Smooth muscle cell (in vitro differentiated cells): Measurements from ENCODE around the gene LRRC59. TPM values are rescaled to one million over a fixed set of nuclear protein-coding genes. Genes with fewer than 3 reads are reported as not detected.

Source experiments
- DNase-seq: peaks from one replicate; lab custom pipeline; 2025; ENCODE audit not compliant: unreplicated experiment; lab: John Stamatoyannopoulos, UW
- H2AFZ ChIP-seq: fragments of 200-600 bp; sonication (generic); 2 replicates; pipeline ENCODE4 v1.6.0; 2016; ENCODE audit warnings: antibody characterized with exemption, low read depth, mild to moderate bottlenecking
- H3F3A ChIP-seq: fragments of 200-600 bp; sonication (generic); 2 replicates; pipeline ENCODE4 v1.6.0; 2017; ENCODE audit warnings: antibody characterized with exemption, low read depth
- H3K27ac ChIP-seq: fragments of 200-600 bp; sonication (generic); 2 replicates; pipeline ENCODE4 v1.5.1; 2016; ENCODE audit warnings: low read depth, mild to moderate bottlenecking
- H3K27me3 ChIP-seq: fragments of 200-600 bp; sonication (generic); 2 replicates; pipeline ENCODE4 v1.6.1; 2016; ENCODE audit warnings: low read depth, mild to moderate bottlenecking
- H3K36me3 ChIP-seq: fragments of 200-600 bp; sonication (generic); 2 replicates; pipeline ENCODE4 v1.5.1; 2016; ENCODE audit warnings: low read depth
- H3K4me1 ChIP-seq: fragments of 200-600 bp; sonication (generic); 2 replicates; pipeline ENCODE4 v1.5.1; 2016; ENCODE audit warnings: low read depth
- H3K4me2 ChIP-seq: fragments of 200-600 bp; sonication (generic); 2 replicates; pipeline ENCODE4 v1.6.0; 2016; ENCODE audit warnings: mild to moderate bottlenecking
- H3K4me3 ChIP-seq: fragments of 200-600 bp; sonication (generic); 2 replicates; pipeline ENCODE4 v1.5.1; 2016; ENCODE audit warnings: mild to moderate bottlenecking
- H3K79me2 ChIP-seq: fragments of 200-600 bp; sonication (generic); 2 replicates; pipeline ENCODE4 v1.6.0; 2016; ENCODE audit warnings: low read depth, mild to moderate bottlenecking
- H3K9ac ChIP-seq: fragments of 200-600 bp; sonication (generic); 2 replicates; pipeline ENCODE4 v1.6.0; 2016; ENCODE audit warnings: low read depth
- H3K9me3 ChIP-seq: fragments of 200-600 bp; sonication (generic); replicated peaks from 2 replicates; pipeline ENCODE4 v1.5.1; 2016; ENCODE audit warnings: low read depth
- H4K20me1 ChIP-seq: fragments of 200-600 bp; sonication (generic); 2 replicates; pipeline ENCODE4 v1.6.0; 2016; ENCODE audit warnings: low read depth
- whole genome bisulfite sequencing: methylation state at CpG from one replicate; pipeline ENCODE4 v1.1.7; 2016; ENCODE audit warnings: low lambda C conversion rate; 5-methylcytosine and 5-hydroxymethylcytosine counted together
- polyA plus RNA-seq: library from polyadenylated mRNA; unstranded; fragments of >200 nt; fragmentation: Nextera tagmentation; extraction: Ambion mirVana; gene quantifications from 2 replicates; pipeline ENCODE4 v1.2.1, GENCODE V29; 2016
- total RNA-seq: library from RNA; depleted of rRNA; stranded (reverse); fragments of >200 nt; gene quantifications from 2 replicates; pipeline ENCODE4 v1.2.3, GENCODE V29; 2014
- TF ChIP-seq, protein P1 (sequence below): fragments of 200-600 bp; sonication (generic); IDR thresholded peaks from 2 replicates; pipeline ENCODE4 v1.5.1; 2017; ENCODE audit warnings: borderline replicate concordance, mild to moderate bottlenecking, antibody characterized with exemption; ENCODE audit not compliant: insufficient read depth, poor library complexity, severe bottlenecking

LRRC59 gene
- total and polyA plus RNA-seq, 2 experiments from 2014 or later: 160 to 161 TPM

DNA sequence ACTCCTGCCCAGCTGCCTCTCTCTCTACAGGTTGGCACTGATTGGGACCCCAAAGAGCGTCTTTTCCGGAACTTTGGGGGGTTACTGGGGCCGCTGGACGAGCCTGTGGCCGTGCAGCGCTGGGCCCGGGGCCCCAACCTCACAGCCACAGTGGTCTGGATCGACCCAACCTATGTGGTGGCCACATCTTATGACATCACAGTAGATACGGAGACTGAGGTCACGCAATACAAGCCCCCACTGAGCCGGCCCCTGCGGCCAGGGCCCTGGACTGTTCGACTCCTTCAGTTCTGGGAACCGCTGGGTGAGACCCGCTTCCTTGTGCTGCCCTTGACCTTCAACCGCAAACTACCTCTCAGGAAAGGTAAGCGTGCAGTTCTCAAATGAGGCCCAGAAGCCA is 39.1 kb downstream of the LRRC59 start:
- no peak overlapping the region for H2AFZ ChIP-seq
- no peak for DNase-seq
- peaks cover 12% of the 10 kb centered on the region for H4K20me1 ChIP-seq
- WGBS: over 99% methylated on average over 17 of the region's 17 CpGs
- H3K4me2 ChIP-seq: no peak overlapping the region
- no peak overlapping the region for H3K9ac ChIP-seq
- H3K79me2 ChIP-seq: no peaks in the 10 kb centered on the region
- no peaks in the 10 kb centered on the region for H3K36me3 ChIP-seq
- H3F3A ChIP-seq: peaks cover 9% of the 10 kb centered on the region
- H3K4me1 ChIP-seq: peaks cover 3% of the 10 kb centered on the region
- no peaks in the 10 kb centered on the region for H3K9me3 ChIP-seq
- TF ChIP-seq, protein P1, sequence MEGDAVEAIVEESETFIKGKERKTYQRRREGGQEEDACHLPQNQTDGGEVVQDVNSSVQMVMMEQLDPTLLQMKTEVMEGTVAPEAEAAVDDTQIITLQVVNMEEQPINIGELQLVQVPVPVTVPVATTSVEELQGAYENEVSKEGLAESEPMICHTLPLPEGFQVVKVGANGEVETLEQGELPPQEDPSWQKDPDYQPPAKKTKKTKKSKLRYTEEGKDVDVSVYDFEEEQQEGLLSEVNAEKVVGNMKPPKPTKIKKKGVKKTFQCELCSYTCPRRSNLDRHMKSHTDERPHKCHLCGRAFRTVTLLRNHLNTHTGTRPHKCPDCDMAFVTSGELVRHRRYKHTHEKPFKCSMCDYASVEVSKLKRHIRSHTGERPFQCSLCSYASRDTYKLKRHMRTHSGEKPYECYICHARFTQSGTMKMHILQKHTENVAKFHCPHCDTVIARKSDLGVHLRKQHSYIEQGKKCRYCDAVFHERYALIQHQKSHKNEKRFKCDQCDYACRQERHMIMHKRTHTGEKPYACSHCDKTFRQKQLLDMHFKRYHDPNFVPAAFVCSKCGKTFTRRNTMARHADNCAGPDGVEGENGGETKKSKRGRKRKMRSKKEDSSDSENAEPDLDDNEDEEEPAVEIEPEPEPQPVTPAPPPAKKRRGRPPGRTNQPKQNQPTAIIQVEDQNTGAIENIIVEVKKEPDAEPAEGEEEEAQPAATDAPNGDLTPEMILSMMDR: no peak
- H3K27me3 ChIP-seq: no peaks in the 10 kb centered on the region
- H3K4me3 ChIP-seq: no peak overlapping the region
- H3K27ac ChIP-seq: no peak overlapping the region

DNA sequence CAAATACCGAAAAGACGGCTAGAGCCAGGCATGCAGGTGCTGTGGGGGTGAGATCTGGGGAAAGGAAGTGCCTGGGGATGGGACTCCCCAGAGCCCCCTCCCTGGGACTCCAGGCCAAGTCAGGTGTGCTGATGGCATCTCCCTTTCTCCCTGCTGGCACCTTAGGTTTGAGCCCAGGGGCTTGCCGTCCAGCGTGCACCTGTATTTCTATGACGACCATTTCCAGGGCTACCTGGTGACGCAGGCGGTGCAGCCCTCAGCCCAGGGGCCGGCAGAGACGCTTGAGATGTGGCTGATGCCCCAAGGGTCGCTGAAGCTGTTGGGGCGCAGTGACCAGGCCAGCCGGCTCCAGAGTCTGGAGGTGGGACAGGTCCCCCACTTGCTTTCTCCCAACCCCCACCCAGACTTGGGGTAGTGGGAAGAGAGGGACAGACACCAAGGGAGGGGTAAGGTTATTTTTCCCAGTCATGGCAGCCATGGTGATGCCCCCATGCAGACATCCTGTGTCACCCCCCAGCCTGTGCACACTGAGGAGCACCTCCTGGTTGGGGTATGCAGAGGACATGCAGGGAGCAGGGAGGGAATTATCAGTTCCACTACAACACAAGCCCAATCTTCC is 40.3 kb downstream of the LRRC59 start:
- DNase-seq: no peak
- Histone ChIP-seq H3K4me2 (no peak overlapping the region), H2AFZ (no peak overlapping the region), H3K27me3 (no peaks in the 10 kb centered on the region), H3K27ac (no peak overlapping the region), H3K79me2 (no peaks in the 10 kb centered on the region), H3K4me1 (no peaks in the 10 kb centered on the region), H3F3A (peaks cover 9% of the 10 kb centered on the region), H3K4me3 (no peak overlapping the region), H3K36me3 (no peaks in the 10 kb centered on the region), H3K9ac (no peak overlapping the region), H3K9me3 (no peaks in the 10 kb centered on the region), H4K20me1 (peaks cover 22% of the 10 kb centered on the region)
- WGBS: 98% methylated on average over 12 of the region's 12 CpGs
- TF ChIP-seq, protein P1: no peak

GRCh38 chr17:50356418-50356817 is 40.9 kb downstream of the LRRC59 start:
- peaks cover 28% of the 10 kb centered on the region for H4K20me1 ChIP-seq
- H3K79me2 ChIP-seq: no peaks in the 10 kb centered on the region
- TF ChIP-seq, protein P1: no peak
- DNase-seq: no peak
- H3K9me3 ChIP-seq: no peaks in the 10 kb centered on the region
- H3K4me1 ChIP-seq: no peaks in the 10 kb centered on the region
- WGBS: 96% methylated on average over 9 of the region's 12 CpGs
- H3K27ac ChIP-seq: no peak overlapping the region
- no peak overlapping the region for H3K4me3 ChIP-seq
- H3F3A ChIP-seq: peaks cover 5% of the 10 kb centered on the region
- H3K9ac ChIP-seq: no peak overlapping the region
- H3K4me2 ChIP-seq: no peak overlapping the region
- no peaks in the 10 kb centered on the region for H3K36me3 ChIP-seq
- no peaks in the 10 kb centered on the region for H3K27me3 ChIP-seq
- no peak overlapping the region for H2AFZ ChIP-seq
